Stimulated activated CD8-positive, alpha-beta memory T cell treated with anti-CD3 and anti-CD28 coated beads, Interleukin-12 subunit alpha, Interleukin-12 subunit beta, amount 100 ng/mL, for 24 hours (primary cell): Measurements from ENCODE around the gene LIMCH1.

Source experiments
- DNase-seq: peaks from one replicate; pipeline ENCODE4 v3.0.0-alpha.2; 2020; ENCODE audit errors: extremely low read depth

LIMCH1 gene

GRCh38 chr4:41532336-41532735, 5.6 kb upstream of the LIMCH1 start:
- no peak for DNase-seq

GRCh38 chr4:41532882-41533281, 5.1 kb upstream of the LIMCH1 start:
- no peak for DNase-seq

DNA sequence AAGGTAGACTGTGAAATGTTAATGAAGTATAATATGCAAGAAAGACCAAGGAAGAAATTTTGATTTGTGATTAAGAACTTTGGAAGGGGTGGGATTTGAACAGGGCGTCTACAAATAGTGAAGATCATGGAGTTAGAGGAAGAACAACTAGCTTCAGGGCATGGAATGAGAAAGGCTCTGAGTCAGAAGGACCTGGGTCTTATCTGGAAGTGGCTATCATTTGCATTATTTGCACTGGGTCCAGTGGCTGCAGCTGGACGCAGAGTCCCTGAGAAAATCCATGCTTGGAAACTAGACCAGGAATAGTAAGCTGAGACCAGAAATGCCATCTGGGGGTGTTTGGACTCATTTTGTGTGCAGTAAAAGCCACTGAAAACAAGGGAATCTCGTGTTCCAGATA, 4.3 kb upstream of the LIMCH1 start:
- no peak for DNase-seq

- no peak for DNase-seq
These were observed 3.6 kb upstream of the LIMCH1 start for GRCh38 chr4:41534404-41534803.

DNA sequence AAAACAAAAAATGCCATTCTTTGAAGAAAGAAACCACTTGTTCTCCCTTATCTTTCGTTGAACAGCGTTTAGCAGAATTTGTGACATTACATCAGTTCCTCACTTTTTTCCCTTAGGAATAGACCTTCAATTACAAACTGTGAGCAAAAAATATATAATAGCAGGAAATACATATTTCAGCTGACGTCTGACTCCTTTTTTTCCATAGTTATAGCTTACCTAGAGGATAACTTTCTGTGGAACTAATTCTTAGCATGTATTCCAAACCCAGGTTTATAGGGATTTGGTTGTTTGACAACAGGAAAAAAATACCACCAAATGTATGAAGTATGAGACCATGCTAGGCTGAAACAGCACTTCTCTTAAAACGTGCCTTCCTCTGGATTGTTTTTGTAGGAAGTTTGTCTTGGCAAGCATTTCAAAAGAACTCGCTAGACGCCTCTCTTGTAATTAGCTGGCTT, 2.0 kb upstream of the LIMCH1 start:
- no peak for DNase-seq

- DNase-seq: no peak
These were observed 566 bp upstream of the LIMCH1 start for GRCh38 chr4:41537292-41537890.

DNA sequence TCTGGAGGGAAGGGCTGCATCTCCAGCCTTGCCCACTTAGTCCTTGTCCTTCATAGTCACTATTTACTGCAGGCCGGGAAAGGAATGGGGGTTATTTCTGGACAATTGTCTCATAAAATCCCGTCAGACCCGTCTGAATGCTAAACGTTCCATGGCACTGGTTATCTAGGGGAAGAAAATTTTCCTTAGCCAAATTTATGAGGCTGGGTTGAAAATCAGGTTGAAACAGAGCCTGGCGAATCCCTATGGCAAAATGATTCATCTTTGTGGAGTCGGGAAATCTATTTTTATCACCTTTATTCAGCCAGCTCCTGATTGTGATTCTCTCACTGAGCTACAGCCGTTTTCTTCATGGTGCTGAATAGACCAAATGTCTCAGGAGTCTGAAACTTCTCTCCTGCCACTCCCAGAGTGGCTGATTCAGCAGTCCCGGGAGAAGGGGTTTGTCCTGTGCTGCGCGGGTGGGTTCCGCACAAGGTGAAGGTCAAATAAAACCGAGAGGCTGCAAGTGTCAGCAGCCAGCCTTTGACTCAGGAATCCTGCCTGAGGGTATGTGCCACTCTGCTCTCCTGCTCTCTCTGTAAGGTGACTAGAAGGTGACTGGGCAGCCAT, 1.0 kb downstream of the LIMCH1 start:
- DNase-seq: no peak

DNA sequence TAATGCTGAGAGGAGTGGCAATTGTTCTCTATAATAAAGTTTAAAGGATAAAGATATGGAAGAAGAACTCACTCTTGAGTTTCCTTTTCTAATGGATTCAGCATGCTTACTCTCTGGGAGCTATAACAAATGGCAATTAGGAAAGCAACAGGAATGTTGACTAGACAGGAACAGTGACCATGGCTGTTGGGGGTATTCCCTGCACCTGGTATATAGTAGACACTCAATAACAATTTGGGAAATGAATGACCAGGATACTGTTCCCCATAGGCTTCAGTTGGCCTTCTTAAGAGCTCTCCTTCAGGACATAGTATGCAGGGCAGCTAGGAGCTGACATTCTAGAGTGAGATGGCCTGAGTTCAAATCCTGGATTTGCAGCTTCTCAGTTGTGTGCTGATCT, 1.8 kb downstream of the LIMCH1 start:
- DNase-seq: no peak

GRCh38 chr4:41540687-41541086, 2.7 kb downstream of the LIMCH1 start:
- no peak for DNase-seq

DNA sequence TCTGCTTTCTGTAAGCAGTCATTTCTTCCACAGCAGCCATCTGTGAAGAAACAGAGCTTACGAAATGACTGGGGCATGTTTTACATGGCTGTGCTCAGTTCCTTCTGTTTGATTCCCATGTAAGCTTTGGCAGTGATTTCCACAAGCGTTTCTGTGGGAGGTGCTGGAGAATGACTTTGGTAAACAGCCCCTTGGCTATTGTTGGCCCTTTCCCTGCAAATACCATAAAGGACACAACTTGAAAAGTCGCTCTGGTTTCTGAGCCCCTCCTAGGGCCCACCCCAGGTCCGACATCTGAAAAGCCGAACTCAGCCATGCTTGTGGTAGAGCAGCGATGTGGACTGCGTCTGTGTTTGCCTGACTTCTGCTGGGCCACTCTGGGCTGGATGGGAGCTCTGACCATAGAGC, 3.7 kb downstream of the LIMCH1 start:
- no peak for DNase-seq

DNA sequence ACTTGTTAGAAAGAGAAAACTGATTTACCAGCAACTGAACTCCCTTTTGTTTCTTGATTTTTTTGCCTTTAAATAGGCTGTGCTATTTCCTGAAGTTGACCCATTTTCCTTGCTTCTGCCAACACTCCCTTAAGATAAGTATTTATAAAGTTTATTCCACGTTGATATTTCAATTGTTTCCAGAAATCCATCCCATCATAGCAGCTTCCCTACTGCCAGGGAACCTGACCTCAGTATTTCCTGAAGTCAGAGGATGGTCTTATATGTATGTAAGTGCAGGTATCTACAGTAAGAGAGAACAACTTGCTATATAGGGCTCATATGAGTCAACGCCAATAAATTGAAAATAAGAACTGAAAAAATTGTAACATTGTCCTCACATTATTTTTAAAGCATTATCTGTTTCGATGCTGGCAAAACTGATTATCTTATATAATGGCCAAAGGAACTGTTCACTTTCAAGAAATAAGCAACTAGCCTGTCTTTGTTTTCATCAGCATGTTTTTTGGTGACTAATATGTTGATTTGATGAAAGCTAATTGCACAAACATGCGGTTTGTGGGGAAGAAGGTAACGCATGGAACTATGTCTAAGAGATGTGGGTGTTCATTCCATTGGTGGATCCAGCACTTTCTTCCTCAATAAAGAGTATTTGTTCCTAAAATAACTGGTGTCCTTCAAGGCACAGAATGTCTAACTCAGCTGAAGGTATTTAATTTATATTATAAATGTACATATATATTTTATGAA, 4.7 kb downstream of the LIMCH1 start:
- no peak for DNase-seq

GRCh38 chr4:41545238-41545637, 7.3 kb downstream of the LIMCH1 start:
- DNase-seq: no peak

GRCh38 chr4:41546638-41547037, 8.7 kb downstream of the LIMCH1 start:
- no peak for DNase-seq

- DNase-seq: no peak
These were observed 10.4 kb downstream of the LIMCH1 start for GRCh38 chr4:41548305-41548880.

GRCh38 chr4:41549478-41549877, 11.5 kb downstream of the LIMCH1 start:
- DNase-seq: no peak

- DNase-seq: no peak
These were observed 12.4 kb downstream of the LIMCH1 start for GRCh38 chr4:41550308-41550707.

GRCh38 chr4:41551536-41551935, 13.6 kb downstream of the LIMCH1 start:
- no peak for DNase-seq

GRCh38 chr4:41554905-41555304, 16.9 kb downstream of the LIMCH1 start:
- no peak for DNase-seq

DNA sequence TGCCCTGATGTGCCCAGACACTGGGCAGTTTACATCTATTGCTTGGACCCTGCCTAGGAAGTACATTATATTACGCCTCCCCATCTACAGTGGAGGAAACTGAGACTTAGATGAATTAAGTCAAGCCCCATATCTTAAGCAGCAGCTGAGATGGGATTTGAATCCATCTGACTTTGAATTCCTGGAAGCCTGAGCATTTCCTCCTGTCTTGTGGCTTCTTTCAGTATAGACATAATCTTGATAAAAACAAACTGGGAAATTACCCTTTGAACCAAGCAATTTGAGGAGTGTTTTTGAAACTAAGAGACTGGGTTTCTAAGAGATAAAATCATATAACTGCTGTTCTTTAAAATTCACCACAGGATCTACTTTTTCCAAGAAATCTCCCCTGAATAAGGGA, 18.6 kb downstream of the LIMCH1 start:
- no peak for DNase-seq

GRCh38 chr4:41559940-41560516, 22.1 kb downstream of the LIMCH1 start:
- DNase-seq: no peak

- DNase-seq: no peak
These were observed 23.3 kb downstream of the LIMCH1 start for GRCh38 chr4:41561244-41561643.

DNA sequence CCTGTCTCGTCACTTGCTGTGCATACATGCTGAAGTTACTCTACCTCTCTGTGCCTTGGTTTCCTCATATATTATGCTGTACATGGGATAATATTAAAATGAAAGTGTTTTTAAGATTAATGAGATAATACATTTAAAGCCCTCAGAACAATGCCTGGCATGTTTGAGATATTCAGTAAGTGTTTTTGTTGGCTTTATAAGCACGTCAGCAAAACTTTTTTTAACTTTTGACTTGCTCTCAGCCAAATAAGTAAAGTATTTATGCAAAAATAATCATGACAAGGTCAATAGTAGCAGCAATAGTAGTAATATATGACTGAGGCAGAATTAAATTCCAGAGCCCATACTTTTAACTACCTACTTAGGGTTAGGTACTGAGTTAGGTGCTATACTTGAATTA, 29.2 kb downstream of the LIMCH1 start:
- no peak for DNase-seq
